Measurements from ENCODE around the gene FRS3.

The FRS3 gene

DNA sequence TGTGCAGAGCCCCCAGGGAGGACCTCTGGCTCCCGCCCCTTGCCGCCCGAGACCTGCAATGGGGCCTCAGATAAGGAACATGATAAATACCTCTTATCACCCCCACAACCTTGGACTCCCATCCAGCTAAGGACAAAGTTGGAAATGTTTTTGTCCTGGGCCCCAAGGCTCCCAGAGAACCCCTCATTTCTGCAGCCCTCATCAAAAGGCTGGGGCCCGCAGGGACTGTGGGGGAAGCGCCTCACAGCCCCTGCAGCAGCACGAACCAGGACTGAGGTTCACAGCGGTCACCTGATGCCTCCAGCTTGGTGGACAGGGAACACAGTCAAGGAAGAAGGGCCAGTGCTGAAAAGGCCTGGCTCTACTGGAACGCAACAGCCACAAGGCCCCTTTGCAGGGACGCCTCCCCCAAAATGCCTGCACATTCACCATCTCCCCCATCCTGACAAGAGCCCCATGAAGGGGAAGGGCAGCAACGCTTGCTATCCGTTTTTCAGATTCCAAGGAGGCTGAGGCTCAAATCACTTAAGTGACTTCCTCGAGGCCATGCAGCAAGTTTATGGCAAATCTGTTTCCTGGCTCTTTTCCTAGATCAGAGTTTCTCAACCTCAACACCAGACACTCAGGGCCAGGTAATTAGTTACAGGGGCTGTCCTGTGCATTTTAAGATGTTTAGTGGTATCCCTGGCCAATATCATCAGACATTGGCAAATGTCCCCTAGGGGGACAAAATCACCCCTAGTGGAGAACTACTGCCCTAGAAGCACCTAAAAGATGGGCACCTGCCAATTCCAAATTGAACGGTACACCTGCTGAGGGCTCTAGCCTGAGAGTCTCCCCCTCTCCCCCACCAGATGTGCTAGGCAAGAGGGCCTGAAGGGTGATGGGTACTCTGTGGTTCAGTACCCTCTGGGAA is 54.9 kb downstream of the FRS3 start:
- FAIRE-seq, result no peak

DNA sequence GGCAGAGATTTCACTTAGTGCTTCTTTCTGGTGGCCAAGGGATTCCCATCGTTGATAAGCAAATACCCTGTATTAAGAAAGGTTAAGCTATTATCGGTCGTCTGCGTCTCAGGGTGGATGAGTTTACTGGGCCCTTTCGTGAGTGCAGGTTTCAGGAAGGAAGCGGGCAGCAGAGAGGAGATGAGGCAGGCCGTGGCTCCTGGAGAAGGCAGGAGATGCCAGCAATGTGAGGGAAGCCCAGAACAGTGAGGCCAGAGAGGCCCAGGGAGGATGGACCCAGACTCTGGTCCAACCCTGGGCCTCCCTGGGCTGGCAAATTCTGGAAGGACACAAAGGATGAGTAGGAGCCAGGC is 55.5 kb downstream of the FRS3 start:
- FAIRE-seq, result no peak

DNA sequence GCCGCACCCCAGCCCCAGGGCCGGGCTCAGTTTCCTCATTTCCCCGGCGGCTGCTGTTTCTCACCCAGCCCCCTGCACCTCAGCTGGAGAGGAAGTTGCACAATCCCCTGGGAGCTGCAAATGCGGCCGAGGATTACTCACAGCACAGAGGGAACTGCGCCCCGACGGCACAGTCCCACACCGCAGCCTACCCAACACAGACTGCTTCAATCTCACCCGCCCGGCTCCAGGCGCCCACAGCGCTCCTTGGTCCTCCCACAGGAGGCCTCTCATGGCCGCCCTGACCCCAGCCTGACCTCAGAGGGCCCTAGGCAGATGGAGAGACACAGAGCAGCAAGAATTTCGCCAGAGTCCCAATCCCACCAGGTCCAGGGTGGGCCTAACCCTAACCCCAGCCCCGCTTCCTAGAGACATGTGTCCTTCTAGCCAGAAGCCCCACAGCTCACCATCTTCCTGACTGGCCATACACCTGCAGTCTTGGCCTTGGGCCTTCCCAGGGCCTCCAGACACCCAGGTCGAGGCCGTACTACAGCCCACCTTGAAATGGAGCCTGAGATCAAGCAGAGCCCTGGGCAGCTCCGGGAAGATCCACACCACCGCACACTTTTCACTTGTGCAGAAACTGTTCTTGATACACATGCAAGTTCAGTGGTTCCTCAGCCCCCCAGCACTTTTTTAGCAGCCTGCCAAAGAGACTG is 56.0 kb downstream of the FRS3 start:
- FAIRE-seq, result no peak

DNA sequence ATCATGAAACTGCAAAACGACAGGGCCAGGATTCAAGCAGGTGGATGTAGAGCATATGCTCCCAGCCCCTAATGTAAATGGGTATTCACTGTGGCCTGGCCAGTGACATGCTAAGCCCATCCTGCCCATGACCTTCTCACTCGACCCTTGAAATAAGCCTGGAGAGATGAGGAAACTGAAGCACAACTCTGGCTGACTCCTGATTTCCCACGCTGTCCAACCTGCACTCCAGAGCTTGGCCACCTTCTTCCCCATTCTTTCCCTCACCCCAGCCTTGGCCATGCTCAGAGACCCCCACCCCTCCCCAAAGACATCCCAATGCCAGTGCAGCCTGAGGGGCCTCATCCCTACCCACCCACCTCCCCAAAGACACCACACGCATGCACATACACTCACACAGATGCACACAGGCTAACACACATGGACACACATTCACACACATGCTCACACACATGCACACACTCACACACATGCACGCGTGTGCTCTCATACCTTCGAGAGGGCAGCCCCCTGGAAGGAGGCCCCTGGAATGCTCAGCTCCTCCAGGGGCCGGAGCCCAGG is 56.7 kb downstream of the FRS3 start:
- FAIRE-seq, result no peak

DNA sequence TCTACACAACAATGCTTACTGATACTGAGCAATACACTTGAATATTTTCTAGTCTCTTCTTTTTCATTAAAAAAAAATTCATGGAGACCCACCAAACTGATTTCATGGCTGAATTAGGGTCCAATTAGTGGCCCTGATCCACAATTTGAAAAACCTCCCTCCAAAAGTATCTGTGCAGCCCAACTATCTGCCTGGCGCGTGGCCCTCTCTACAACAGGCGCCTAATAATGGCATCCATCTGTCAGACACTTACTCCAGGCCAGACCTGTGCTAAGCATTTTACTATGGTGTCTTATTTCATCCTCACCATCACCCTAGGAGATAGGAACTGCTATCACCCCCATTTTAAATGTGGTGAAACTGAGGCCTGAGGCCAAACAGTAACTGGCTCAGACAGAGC is 58.3 kb downstream of the FRS3 start:
- no peak for FAIRE-seq

DNA sequence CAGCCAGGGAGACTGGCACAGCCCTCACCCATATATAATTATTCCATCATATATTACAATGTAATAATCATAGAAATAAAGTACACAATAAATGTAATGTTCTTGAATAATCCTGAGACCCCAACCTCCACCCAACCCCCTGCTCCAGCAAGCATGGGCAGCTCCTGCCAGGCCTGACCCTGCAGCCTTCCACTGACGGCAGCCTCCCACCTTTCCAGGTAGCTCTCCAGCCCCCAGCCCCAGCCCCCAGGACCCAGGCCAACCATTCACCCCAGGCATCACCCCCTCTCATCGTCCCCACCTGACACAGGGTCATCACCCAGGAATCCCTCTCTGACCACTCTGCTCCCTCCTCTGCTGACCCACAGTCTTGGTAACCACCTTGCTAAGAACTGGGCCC is 58.9 kb downstream of the FRS3 start:
- no peak for FAIRE-seq

DNA sequence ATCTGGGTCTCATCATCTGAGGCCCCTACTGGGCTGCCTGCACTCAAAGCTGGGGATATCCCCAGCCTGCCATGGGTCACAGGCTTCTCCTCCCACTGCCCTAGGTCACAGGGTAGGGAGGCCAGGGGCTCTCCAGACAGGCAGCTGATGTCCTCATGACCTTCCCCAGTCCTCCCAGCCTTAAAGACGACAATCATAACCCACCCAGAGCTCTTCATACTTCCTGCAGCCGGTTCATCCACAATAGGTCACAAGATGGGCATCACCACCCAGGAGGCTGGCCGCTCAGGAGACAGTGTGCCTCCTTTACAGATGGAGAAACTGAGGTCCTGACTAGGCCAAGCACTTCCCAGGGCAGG is 59.5 kb downstream of the FRS3 start:
- no peak for FAIRE-seq
